CD4-positive, alpha-beta T cell (primary cell): ENCODE measurements around the gene QARS1. TPM values are rescaled to one million over a fixed set of nuclear protein-coding genes. Genes with fewer than 3 reads are reported as not detected.

Source experiments
- ATAC-seq: fragments of 200-7000 bp; cut with Tn5 transposase; one replicate; pipeline ENCODE4 v1.10.0; 2022; ENCODE audit warnings: mild to moderate bottlenecking; ENCODE audit not compliant: poor library complexity
- CTCF ChIA-PET: fragments of 350-600 bp; sonication (Branson Sonifier 250); formaldehyde crosslinking; loops from one replicate; lab custom pipeline; 2021; ENCODE audit warnings: antibody characterized with exemption, inconsistent platforms; lab: Charles Lee
- POLR2A ChIA-PET: fragments of 350-600 bp; sonication (Branson Sonifier 250); formaldehyde crosslinking; loops from one replicate; lab custom pipeline; 2021; ENCODE audit warnings: antibody characterized with exemption, inconsistent platforms; lab: Charles Lee
- DNase-seq, 14 experiments: peaks; one replicate each; pipeline ENCODE4 v3.0.0-alpha.2; 2013 to 2020; ENCODE audit warnings: mixed read lengths in 2 of 14
- H3K27ac ChIP-seq, 2 donors: one replicate each; pipeline versions ENCODE4 v1.5.1 to v1.7.0; 2013; ENCODE audit warnings: low read length in 2 of 2, low read depth in 1 of 2, mild to moderate bottlenecking in 1 of 2
- H3K27me3 ChIP-seq, 2 experiments: 1 replicate in 1 of 2; 2 replicates in 1 of 2; pipeline versions ENCODE4 v1.6.1 to v1.7.0; 2013; ENCODE audit warnings: low read length in 2 of 2, control low read depth in 1 of 2, mild to moderate bottlenecking in 1 of 2, moderate library complexity in 1 of 2; ENCODE audit not compliant: insufficient read depth in 2 of 2, control insufficient read depth in 1 of 2
- H3K36me3 ChIP-seq: one replicate; pipeline ENCODE4 v1.6.1; 2013; ENCODE audit warnings: low read length, control low read depth; ENCODE audit not compliant: insufficient read depth
- H3K4me1 ChIP-seq: one replicate; pipeline ENCODE4 v1.6.1; 2013; ENCODE audit warnings: low read length, control low read depth; ENCODE audit not compliant: insufficient read depth
- H3K4me3 ChIP-seq: one replicate; pipeline ENCODE4 v1.5.1; 2013; ENCODE audit warnings: mild to moderate bottlenecking, low read length, moderate library complexity
- H3K9me3 ChIP-seq, 2 experiments: 1 replicate in 1 of 2; 2 replicates in 1 of 2; pipeline versions ENCODE4 v1.6.1 to v1.7.0; 2013; ENCODE audit warnings: low read length in 2 of 2, mild to moderate bottlenecking in 2 of 2, control low read depth in 1 of 2, moderate library complexity in 1 of 2; ENCODE audit not compliant: control insufficient read depth in 1 of 2, insufficient read depth in 1 of 2
- H3K27ac Mint-ChIP-seq: one replicate; pipeline ENCODE4 v1.8.0; 2020; ENCODE audit warnings: mixed read lengths
- H3K27me3 Mint-ChIP-seq: one replicate; pipeline ENCODE4 v1.8.0; 2021; ENCODE audit warnings: mixed read lengths
- H3K36me3 Mint-ChIP-seq: one replicate; pipeline ENCODE4 v1.8.0; 2021; ENCODE audit warnings: low read depth, mixed read lengths
- H3K4me1 Mint-ChIP-seq: one replicate; pipeline ENCODE4 v1.8.0; 2021; ENCODE audit warnings: low read depth, mixed read lengths
- H3K4me3 Mint-ChIP-seq: one replicate; pipeline ENCODE4 v1.8.0; 2020; ENCODE audit warnings: mild to moderate bottlenecking, mixed read lengths
- H3K9me3 Mint-ChIP-seq: one replicate; pipeline ENCODE4 v1.8.0; 2020; ENCODE audit warnings: mixed read lengths
- intact Hi-C, 2 experiments: fragments of 100-400 bp; cut with DNase I in 1 of 2; cut with micrococcal nuclease in 1 of 2; formaldehyde crosslinking; loops; one replicate each; pipeline versions ENCODE4 v1.15.1 to v1.9.0; 2023 to 2025; cut with DNase I, micrococcal nuclease
- total RNA-seq, 174 experiments: library from RNA in 2 of 174; stranded (reverse) in 2 of 174; gene quantifications; one replicate each; pipeline ENCODE4 v1.2.3 and lab custom pipeline; 2021 to 2026
- TF ChIP-seq, protein P1 (sequence below): fragments of 200-600 bp; IDR thresholded peaks from one replicate; pipeline ENCODE4 v1.8.0; 2022; ENCODE audit warnings: antibody characterized with exemption, mild to moderate bottlenecking

The QARS1 gene
- total RNA-seq, 2 experiments from 2014 or later: 264 to 287 TPM

GRCh38 chr3:49124991-49125670 lies 20.6 kb upstream of the QARS1 start:
- no peaks in the 10 kb centered on the region for H3K27me3 Mint-ChIP-seq
- H3K27ac Mint-ChIP-seq: no peak overlapping the region
- Histone ChIP-seq H3K27me3 (no peaks in the 10 kb centered on the region), H3K9me3 (no peaks in the 10 kb centered on the region), H3K36me3 (no peaks in the 10 kb centered on the region), H3K27ac (no peak overlapping the region), H3K4me3 (no peak overlapping the region), H3K4me1 (peaks cover 12% of the 10 kb centered on the region)
- H3K36me3 Mint-ChIP-seq: peaks cover 1% of the 10 kb centered on the region
- H3K4me1 Mint-ChIP-seq: peaks cover 10% of the 10 kb centered on the region
- no peak for ATAC-seq
- ChIA-PET CTCF (interaction anchor here (1.3 kb wide), 1 partner anchor 31 kb away, joined by 5 read pairs; the partner anchor contains the start of gene QRICH1), POLR2A (interaction anchor here (1.0 kb wide), 1 partner anchor 32 kb away, joined by 3 read pairs; the partner anchor contains the start of gene QRICH1)
- intact Hi-C loops: loop anchor here in 1 of 2 experiments (5.0 to 10.0 kb wide), 2 partner anchors 103 to 550 kb away; partner anchors contain the start of genes APEH and NDUFAF3
- TF ChIP-seq, protein P1, sequence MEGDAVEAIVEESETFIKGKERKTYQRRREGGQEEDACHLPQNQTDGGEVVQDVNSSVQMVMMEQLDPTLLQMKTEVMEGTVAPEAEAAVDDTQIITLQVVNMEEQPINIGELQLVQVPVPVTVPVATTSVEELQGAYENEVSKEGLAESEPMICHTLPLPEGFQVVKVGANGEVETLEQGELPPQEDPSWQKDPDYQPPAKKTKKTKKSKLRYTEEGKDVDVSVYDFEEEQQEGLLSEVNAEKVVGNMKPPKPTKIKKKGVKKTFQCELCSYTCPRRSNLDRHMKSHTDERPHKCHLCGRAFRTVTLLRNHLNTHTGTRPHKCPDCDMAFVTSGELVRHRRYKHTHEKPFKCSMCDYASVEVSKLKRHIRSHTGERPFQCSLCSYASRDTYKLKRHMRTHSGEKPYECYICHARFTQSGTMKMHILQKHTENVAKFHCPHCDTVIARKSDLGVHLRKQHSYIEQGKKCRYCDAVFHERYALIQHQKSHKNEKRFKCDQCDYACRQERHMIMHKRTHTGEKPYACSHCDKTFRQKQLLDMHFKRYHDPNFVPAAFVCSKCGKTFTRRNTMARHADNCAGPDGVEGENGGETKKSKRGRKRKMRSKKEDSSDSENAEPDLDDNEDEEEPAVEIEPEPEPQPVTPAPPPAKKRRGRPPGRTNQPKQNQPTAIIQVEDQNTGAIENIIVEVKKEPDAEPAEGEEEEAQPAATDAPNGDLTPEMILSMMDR: no peak
- no peak for DNase-seq
- no peak overlapping the region for H3K4me3 Mint-ChIP-seq
- H3K9me3 Mint-ChIP-seq: no peaks in the 10 kb centered on the region

DNA sequence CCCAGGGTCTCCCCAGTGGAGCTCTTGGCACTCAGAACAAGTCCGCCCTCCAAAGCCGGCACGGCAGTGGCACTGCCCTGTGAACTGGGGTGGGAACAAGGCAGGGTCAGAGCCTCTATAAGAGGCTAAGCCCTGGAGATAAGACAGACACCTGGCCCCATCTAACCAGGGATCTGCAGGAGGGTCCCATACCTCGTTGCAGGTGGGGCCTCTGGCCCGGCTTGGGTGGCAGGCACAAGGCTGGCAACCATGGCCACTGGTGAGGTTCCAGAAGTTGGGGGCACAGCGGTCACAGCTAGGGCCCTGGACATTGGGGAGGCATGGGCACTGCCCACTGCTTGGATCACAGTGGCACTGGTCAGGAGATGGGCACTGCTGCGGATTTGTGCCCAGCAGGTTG lies 19.6 kb upstream of the QARS1 start:
- Mint-ChIP-seq H3K4me1 (peaks cover 19% of the 10 kb centered on the region), H3K27me3 (no peaks in the 10 kb centered on the region), H3K9me3 (no peaks in the 10 kb centered on the region), H3K27ac (no peak overlapping the region), H3K36me3 (peaks cover 7% of the 10 kb centered on the region), H3K4me3 (no peak overlapping the region)
- Histone ChIP-seq H3K27ac (no peak overlapping the region), H3K36me3 (no peaks in the 10 kb centered on the region), H3K9me3 (no peaks in the 10 kb centered on the region), H3K4me3 (no peak overlapping the region), H3K4me1 (peaks cover 22% of the 10 kb centered on the region), H3K27me3 (no peaks in the 10 kb centered on the region)
- ATAC-seq: no peak
- TF ChIP-seq, protein P1: no peak
- ChIA-PET CTCF (interaction anchor here (0.7 kb wide), 1 partner anchor 30 kb away, joined by 3 read pairs; no protein-coding TSS in a partner anchor), POLR2A (no interaction called here)
- DNase-seq: no peak
- intact Hi-C loops: loop anchor here in 1 of 2 experiments (5.0 to 10.0 kb wide), 2 partner anchors 102 to 551 kb away; partner anchors contain the start of genes APEH and NDUFAF3

DNA sequence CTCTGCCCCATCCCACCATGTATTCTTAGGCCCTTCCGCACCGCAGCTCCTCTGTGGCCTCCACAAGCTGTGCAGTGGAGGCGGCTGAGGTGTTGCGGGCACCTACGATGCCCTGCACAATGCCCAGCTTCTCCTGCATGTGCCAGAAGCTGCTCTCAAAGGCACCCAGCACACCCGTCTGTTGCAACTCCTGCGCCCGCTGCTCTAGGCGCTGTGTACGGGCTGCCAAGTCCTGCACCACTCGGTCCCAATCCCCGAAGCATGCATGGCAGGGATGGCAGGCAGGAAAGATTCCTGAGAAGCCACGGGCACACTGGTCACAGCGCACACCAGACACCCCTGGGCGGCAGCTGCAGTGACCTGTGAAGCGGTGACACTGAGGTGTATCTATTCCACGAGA lies 19.1 kb upstream of the QARS1 start:
- no peak for ATAC-seq
- no peaks in the 10 kb centered on the region for H3K27me3 Mint-ChIP-seq
- CTCF ChIA-PET: interaction anchor here (0.7 kb wide), 1 partner anchor 29 kb away, joined by 3 read pairs; no protein-coding TSS in a partner anchor
- Histone ChIP-seq H3K4me3 (no peak overlapping the region), H3K27me3 (no peaks in the 10 kb centered on the region), H3K4me1 (peaks cover 27% of the 10 kb centered on the region), H3K9me3 (no peaks in the 10 kb centered on the region), H3K27ac (no peak overlapping the region), H3K36me3 (peaks cover 5% of the 10 kb centered on the region)
- no peaks in the 10 kb centered on the region for H3K9me3 Mint-ChIP-seq
- peaks cover 12% of the 10 kb centered on the region for H3K36me3 Mint-ChIP-seq
- intact Hi-C loops: loop anchor here in 1 of 2 experiments (1.0 to 10.0 kb wide), 3 partner anchors 37 to 551 kb away; partner anchors contain the start of genes APEH and NDUFAF3
- H3K27ac Mint-ChIP-seq: no peak overlapping the region
- no peak for DNase-seq
- peaks cover 23% of the 10 kb centered on the region for H3K4me1 Mint-ChIP-seq
- H3K4me3 Mint-ChIP-seq: no peak overlapping the region
- TF ChIP-seq, protein P1: no peak
- POLR2A ChIA-PET: no interaction called here
